ENCODE data around the gene PTPA.

- no peak for TF ChIP-seq CTCF (IDR thresholded peaks at IDR 0.05; ENCODE audit: low read depth, low read length)
- no peak for TF ChIP-seq EZH2phosphoT487 (IDR thresholded peaks at IDR 0.05; ENCODE audit: low read depth)
Measured at GRCh38 chr9:129175515-129175824, 64.3 kb downstream of the PTPA start.
